H9 (cell line): Measurements from ENCODE around the gene CHCHD3. TPM values are rescaled to one million over a fixed set of nuclear protein-coding genes. Genes with fewer than 3 reads are reported as not detected.
A peak's percentile ranks its signal among the peaks of the same experiment; 100 is the strongest.

Experiments used
- DNase-seq: peaks from one replicate; pipeline ENCODE4 v3.0.0-alpha.2; 2017
- H2AFZ ChIP-seq: one replicate; pipeline ENCODE4 v1.6.1; 2013; ENCODE audit warnings: mild to moderate bottlenecking, low read length, control low read depth, moderate library complexity
- H2AK5ac ChIP-seq: 2 replicates; pipeline ENCODE4 v1.6.1; 2013; ENCODE audit warnings: low read length, control low read depth, mixed read lengths; ENCODE audit not compliant: insufficient read length
- H2BK120ac ChIP-seq: one replicate; pipeline ENCODE4 v1.6.1; 2013; ENCODE audit warnings: low read depth, mild to moderate bottlenecking, low read length, control low read depth, inconsistent platforms; ENCODE audit not compliant: poor library complexity, severe bottlenecking
- H2BK12ac ChIP-seq: 2 replicates; pipeline ENCODE4 v1.6.1; 2013; ENCODE audit warnings: low read length, control low read depth, mixed read lengths, low read depth; ENCODE audit not compliant: insufficient read length
- H2BK15ac ChIP-seq: 2 replicates; pipeline ENCODE4 v1.6.1; 2013; ENCODE audit warnings: low read depth, low read length, control low read depth
- H2BK20ac ChIP-seq: one replicate; pipeline ENCODE4 v1.6.1; 2013; ENCODE audit warnings: low read depth, mild to moderate bottlenecking, low read length, control low read depth, inconsistent platforms; ENCODE audit not compliant: poor library complexity, severe bottlenecking
- H2BK5ac ChIP-seq: 2 replicates; pipeline ENCODE4 v1.6.1; 2013; ENCODE audit warnings: low read length, control low read depth, mixed read lengths; ENCODE audit not compliant: insufficient read length
- H3K14ac ChIP-seq: 2 replicates; pipeline ENCODE4 v1.6.1; 2013; ENCODE audit warnings: low read length, control low read depth; ENCODE audit not compliant: insufficient read depth
- H3K18ac ChIP-seq: 2 replicates; pipeline ENCODE4 v1.6.1; 2013; ENCODE audit warnings: low read depth, mild to moderate bottlenecking, mixed read lengths, low read length, control low read depth; ENCODE audit not compliant: insufficient read length
- H3K23ac ChIP-seq: 2 replicates; pipeline ENCODE4 v1.6.1; 2013; ENCODE audit warnings: low read length, control low read depth, mixed read lengths, low read depth; ENCODE audit not compliant: insufficient read length
- H3K23me2 ChIP-seq: 2 replicates; pipeline ENCODE4 v1.6.1; 2013; ENCODE audit warnings: low read depth, mild to moderate bottlenecking, mixed read lengths, low read length, control low read depth; ENCODE audit not compliant: insufficient read length, poor library complexity, severe bottlenecking
- H3K27ac ChIP-seq: 2 replicates; pipeline ENCODE4 v1.5.1; 2013; ENCODE audit warnings: low read length, control low read depth, mixed read lengths, low read depth; ENCODE audit not compliant: insufficient read length
- H3K27me3 ChIP-seq: 2 replicates; pipeline ENCODE4 v1.6.1; 2013; ENCODE audit warnings: low read length, control low read depth, inconsistent platforms; ENCODE audit not compliant: insufficient read depth
- H3K4ac ChIP-seq: 2 replicates; pipeline ENCODE4 v1.6.1; 2013; ENCODE audit warnings: low read depth, mild to moderate bottlenecking, control low read depth, inconsistent platforms, low read length, moderate library complexity
- H3K4me1 ChIP-seq: 2 replicates; pipeline ENCODE4 v1.6.1; 2013; ENCODE audit warnings: low read length, control low read depth, inconsistent platforms; ENCODE audit not compliant: insufficient read depth
- H3K4me2 ChIP-seq: 2 replicates; pipeline ENCODE4 v1.6.1; 2013; ENCODE audit warnings: low read length, control low read depth, mixed read lengths; ENCODE audit not compliant: insufficient read length, insufficient read depth
- H3K56ac ChIP-seq: 2 replicates; pipeline ENCODE4 v1.6.1; 2013; ENCODE audit warnings: low read depth, mild to moderate bottlenecking, mixed read lengths, low read length, control low read depth; ENCODE audit not compliant: insufficient read length
- H3K79me1 ChIP-seq: 2 replicates; pipeline ENCODE4 v1.6.1; 2013; ENCODE audit warnings: low read depth, mild to moderate bottlenecking, moderate library complexity, low read length, control low read depth, inconsistent platforms; ENCODE audit not compliant: insufficient read depth, poor library complexity, severe bottlenecking
- H3K79me2 ChIP-seq: 2 replicates; pipeline ENCODE4 v1.6.1; 2013; ENCODE audit warnings: low read length, control low read depth, inconsistent platforms; ENCODE audit not compliant: insufficient read depth
- H3K9ac ChIP-seq: 2 replicates; pipeline ENCODE4 v1.6.1; 2013; ENCODE audit warnings: low read length, control low read depth, mixed read lengths; ENCODE audit not compliant: insufficient read length; ENCODE audit errors: extremely low read depth
- H3K9me3 ChIP-seq: one replicate; pipeline ENCODE4 v1.6.1; 2013; ENCODE audit warnings: low read depth, low read length, inconsistent platforms; ENCODE audit not compliant: control insufficient read depth
- H3T11ph ChIP-seq: one replicate; pipeline ENCODE4 v1.6.1; 2013; ENCODE audit warnings: mild to moderate bottlenecking, low read length, control low read depth, inconsistent platforms
- H4K20me1 ChIP-seq: one replicate; pipeline ENCODE4 v1.6.1; 2013; ENCODE audit not compliant: control insufficient read depth, insufficient read length, insufficient read depth
- H4K5ac ChIP-seq: 2 replicates; pipeline ENCODE4 v1.6.1; 2013; ENCODE audit warnings: low read depth, mild to moderate bottlenecking, mixed read lengths, low read length, control low read depth; ENCODE audit not compliant: insufficient read length
- H4K8ac ChIP-seq: replicated peaks from 2 replicates; pipeline ENCODE4 v1.6.1; 2013; ENCODE audit warnings: low read length, control low read depth, mixed read lengths, low read depth; ENCODE audit not compliant: insufficient read length
- H4K91ac ChIP-seq: 2 replicates; pipeline ENCODE4 v1.6.1; 2013; ENCODE audit warnings: low read depth, mild to moderate bottlenecking, moderate library complexity, mixed read lengths, low read length, control low read depth; ENCODE audit not compliant: insufficient read length
- H3K27ac Mint-ChIP-seq, 3 experiments: 2 replicates in 2 of 3; 3 replicates in 1 of 3; pipeline ENCODE4 v1.8.0; 2020 to 2021; ENCODE audit warnings: mixed read lengths in 3 of 3, mild to moderate bottlenecking in 1 of 3, moderate library complexity in 1 of 3
- H3K27me3 Mint-ChIP-seq: 2 replicates; pipeline ENCODE4 v1.8.0; 2021; ENCODE audit warnings: low read depth, mild to moderate bottlenecking, moderate library complexity, mixed read lengths
- H3K36me3 Mint-ChIP-seq, 3 experiments: 2 replicates in 2 of 3; 3 replicates in 1 of 3; pipeline ENCODE4 v1.8.0; 2020 to 2021; ENCODE audit warnings: low read depth in 3 of 3, mixed read lengths in 3 of 3; ENCODE audit not compliant: insufficient read depth in 1 of 3
- H3K4me1 Mint-ChIP-seq, 2 experiments: 2 replicates each; pipeline ENCODE4 v1.8.0; 2020; ENCODE audit warnings: mixed read lengths in 2 of 2
- H3K4me3 Mint-ChIP-seq, 2 experiments: 2 replicates in 1 of 2; 3 replicates in 1 of 2; pipeline ENCODE4 v1.8.0; 2020 to 2021; ENCODE audit warnings: mild to moderate bottlenecking in 2 of 2, mixed read lengths in 2 of 2, moderate library complexity in 1 of 2
- H3K9me3 Mint-ChIP-seq, 2 experiments: 2 replicates in 1 of 2; 3 replicates in 1 of 2; pipeline ENCODE4 v1.8.0; 2020; ENCODE audit warnings: mild to moderate bottlenecking in 2 of 2, mixed read lengths in 2 of 2, moderate library complexity in 1 of 2
- CTCF ChIP-seq: fragments of 200-600 bp; sonication (generic); conservative IDR thresholded peaks from 3 replicates; pipeline ENCODE4 v1.8.0; 2021; ENCODE audit warnings: antibody characterized with exemption, mild to moderate bottlenecking
- WGBS: extraction: QIAGEN DNeasy Blood & Tissue Kit; methylation state at CpG from one replicate; pipeline ENCODE4 v1.1.7; 2013; ENCODE audit warnings: missing lambda C conversion rate, low lambda C conversion rate, mixed read lengths; ENCODE audit not compliant: insufficient read length; ENCODE audit errors: extremely low coverage; 5-methylcytosine and 5-hydroxymethylcytosine counted together
- total RNA-seq: library from RNA; stranded (reverse); gene quantifications from 2 replicates; pipeline ENCODE4 v1.2.1, GENCODE V29; 2021

The CHCHD3 gene
- total RNA-seq, 1 experiment from 2014 or later = 104 TPM

- peaks cover 3% of the 10 kb centered on the region for H3K79me1 ChIP-seq
- no peak overlapping the region for H2AFZ ChIP-seq
- H2AK5ac ChIP-seq = no peak overlapping the region
- H3K4me3 Mint-ChIP-seq = no peak overlapping the region; a peak in 1 of 5 replicates
- peak overlapping the region in 2 of 3 experiments; percentile 48 to 71; a peak in 2 of 7 replicates for H3K27ac Mint-ChIP-seq
- H3K9me3 ChIP-seq = no peaks in the 10 kb centered on the region
- H3K4me1 Mint-ChIP-seq = peaks cover 31 to 36% of the 10 kb centered on the region in 2 experiments
- no peak for TF ChIP-seq CTCF
- H3K18ac ChIP-seq = no peak overlapping the region
- H4K91ac ChIP-seq = no peak overlapping the region
- H3K9ac ChIP-seq = no peak overlapping the region
- H2BK5ac ChIP-seq = no peak overlapping the region
- no peak overlapping the region for H2BK12ac ChIP-seq
- H3K27me3 Mint-ChIP-seq = no peaks in the 10 kb centered on the region
- no peak overlapping the region for H3K27ac ChIP-seq
- peaks cover 4 to 6% (median 4%) of the 10 kb centered on the region in 3 experiments; a peak in 5 of 7 replicates for H3K36me3 Mint-ChIP-seq
- no peak overlapping the region for H2BK15ac ChIP-seq
- H3K23me2 ChIP-seq = no peaks in the 10 kb centered on the region
- H3K14ac ChIP-seq = no peak overlapping the region
- H3K79me2 ChIP-seq = peaks cover 17% of the 10 kb centered on the region; the same call in 1 of the 2 replicates
- no peaks in the 10 kb centered on the region for H3K9me3 Mint-ChIP-seq
- H4K20me1 ChIP-seq = no peaks in the 10 kb centered on the region
- no CpG with 5 or more reads among the region's 1 CpG for WGBS
- no peak overlapping the region for H3K56ac ChIP-seq
- no peaks in the 10 kb centered on the region for H3K27me3 ChIP-seq
- H2BK120ac ChIP-seq = no peak overlapping the region
- peaks cover 6% of the 10 kb centered on the region for H3K4me1 ChIP-seq
- no peak overlapping the region for H3K4me2 ChIP-seq
- no peak overlapping the region for H3K4ac ChIP-seq
- H3K23ac ChIP-seq = no peak overlapping the region
- no peak for DNase-seq
- no peak overlapping the region for H2BK20ac ChIP-seq
- no peak overlapping the region for H4K8ac ChIP-seq
- no peak overlapping the region for H3T11ph ChIP-seq
- no peak overlapping the region for H4K5ac ChIP-seq
Measured at GRCh38 chr7:133040178-133040577, 41.7 kb downstream of the CHCHD3 start.
